Stimulated activated naive CD8-positive, alpha-beta T cell treated with anti-CD3 and anti-CD28 coated beads, Interleukin-15, amount 100 ng/mL, for 72 hours (primary cell): Measurements from ENCODE around the gene NXPE1.
"Not testable (repeated sequence)": the region's sequence is repeated elsewhere in the genome, so short reads cannot be mapped to it uniquely, and the experiment has no call there.

Experiments used
- ATAC-seq: fragments of 150-1000 bp; cut with Tn5 transposase; 2 replicates; pipeline ENCODE4 v1.10.0; 2021; ENCODE audit warnings: mild to moderate bottlenecking, moderate library complexity
- DNase-seq, 2 donors: peaks; one replicate each; pipeline ENCODE4 v3.0.0; 2021 to 2022
- H3K27ac Mint-ChIP-seq, 2 donors: one replicate each; pipeline ENCODE4 v1.8.0; 2022; ENCODE audit warnings: mild to moderate bottlenecking in 2 of 2, mixed read lengths in 2 of 2, moderate library complexity in 2 of 2
- H3K27me3 Mint-ChIP-seq: one replicate; pipeline ENCODE4 v1.8.0; 2022; ENCODE audit warnings: mixed read lengths
- H3K4me1 Mint-ChIP-seq: one replicate; pipeline ENCODE4 v1.8.0; 2022; ENCODE audit warnings: mild to moderate bottlenecking, mixed read lengths
- H3K4me3 Mint-ChIP-seq, 2 donors: one replicate each; pipeline ENCODE4 v1.8.0; 2022; ENCODE audit warnings: mild to moderate bottlenecking in 2 of 2, mixed read lengths in 2 of 2, moderate library complexity in 1 of 2
- H3K9me3 Mint-ChIP-seq, 2 donors: one replicate each; pipeline ENCODE4 v1.8.0; 2022; ENCODE audit warnings: mixed read lengths in 2 of 2

The NXPE1 gene

GRCh38 chr11:114559425-114560310 lies at the start of gene NXPE1:
TSS of gene NXPE1 (minus strand) at chr11:114559881. CDS start at chr11:114551201, 8,680 bp downstream.
- no peak within 1 kb of the TSS for H3K27ac Mint-ChIP-seq
- H3K4me1 Mint-ChIP-seq = peaks cover 7% of the 10 kb centered on the region
- H3K27me3 Mint-ChIP-seq = peaks cover 7% of the 10 kb centered on the region
- DNase-seq (no peak), ATAC-seq (no peak)
- H3K9me3 Mint-ChIP-seq = no peaks in the 10 kb centered on the region
- no peak within 1 kb of the TSS for H3K4me3 Mint-ChIP-seq

GRCh38 chr11:114609429-114609828 lies 49.7 kb upstream of the NXPE1 start:
- ATAC-seq (no peak), DNase-seq (no peak)
- no peaks in the 10 kb centered on the region for H3K4me1 Mint-ChIP-seq
- no peaks in the 10 kb centered on the region for H3K27me3 Mint-ChIP-seq
- H3K9me3 Mint-ChIP-seq = no peaks in the 10 kb centered on the region
- H3K4me3 Mint-ChIP-seq = no peak overlapping the region
- H3K27ac Mint-ChIP-seq = no peak overlapping the region

GRCh38 chr11:114608605-114609004 lies 48.9 kb upstream of the NXPE1 start:
- DNase-seq, H3K4me1 Mint-ChIP-seq, H3K4me3 Mint-ChIP-seq, H3K27me3 Mint-ChIP-seq, H3K9me3 Mint-ChIP-seq, ATAC-seq, H3K27ac Mint-ChIP-seq: not testable (repeated sequence)

GRCh38 chr11:114607753-114608459 lies 48.2 kb upstream of the NXPE1 start:
- Mint-ChIP-seq H3K27me3 (no peaks in the 10 kb centered on the region), H3K9me3 (no peaks in the 10 kb centered on the region), H3K4me1 (no peaks in the 10 kb centered on the region), H3K4me3 (no peak overlapping the region), H3K27ac (no peak overlapping the region)
- ATAC-seq (no peak), DNase-seq (no peak)

- not testable (repeated sequence) for H3K4me1 Mint-ChIP-seq, H3K9me3 Mint-ChIP-seq, ATAC-seq, H3K27ac Mint-ChIP-seq, H3K4me3 Mint-ChIP-seq, H3K27me3 Mint-ChIP-seq, DNase-seq
Measured at GRCh38 chr11:114606802-114607075, 47.1 kb upstream of the NXPE1 start.

GRCh38 chr11:114606003-114606801 lies 46.5 kb upstream of the NXPE1 start:
- DNase-seq = no peak
- Mint-ChIP-seq H3K4me3 (no peak overlapping the region), H3K27ac (no peak overlapping the region), H3K9me3 (no peaks in the 10 kb centered on the region), H3K4me1 (no peaks in the 10 kb centered on the region), H3K27me3 (no peaks in the 10 kb centered on the region)
- no peak for ATAC-seq

GRCh38 chr11:114605370-114605769 lies 45.7 kb upstream of the NXPE1 start:
- Mint-ChIP-seq H3K9me3 (no peaks in the 10 kb centered on the region), H3K4me3 (no peak overlapping the region), H3K27me3 (no peaks in the 10 kb centered on the region), H3K4me1 (no peaks in the 10 kb centered on the region), H3K27ac (no peak overlapping the region)
- no peak for ATAC-seq
- DNase-seq = no peak

- no peak overlapping the region for H3K27ac Mint-ChIP-seq
- no peaks in the 10 kb centered on the region for H3K4me1 Mint-ChIP-seq
- no peak overlapping the region for H3K4me3 Mint-ChIP-seq
- DNase-seq = no peak
- no peaks in the 10 kb centered on the region for H3K9me3 Mint-ChIP-seq
- no peaks in the 10 kb centered on the region for H3K27me3 Mint-ChIP-seq
- no peak for ATAC-seq
Measured at GRCh38 chr11:114604886-114605285, 45.2 kb upstream of the NXPE1 start.

- no peak for ATAC-seq
Measured at GRCh38 chr11:114604179-114604813, 44.6 kb upstream of the NXPE1 start.

GRCh38 chr11:114603151-114603550 lies 43.5 kb upstream of the NXPE1 start:
- H3K27me3 Mint-ChIP-seq, ATAC-seq, H3K4me3 Mint-ChIP-seq, H3K4me1 Mint-ChIP-seq, H3K9me3 Mint-ChIP-seq, H3K27ac Mint-ChIP-seq, DNase-seq: not testable (repeated sequence)

More at GRCh38 chr11:114604179-114604813, 44.6 kb upstream of the NXPE1 start:
- Mint-ChIP-seq H3K27ac (no peak overlapping the region), H3K4me1 (no peaks in the 10 kb centered on the region), H3K9me3 (no peaks in the 10 kb centered on the region), H3K4me3 (no peak overlapping the region), H3K27me3 (no peaks in the 10 kb centered on the region)
- peak in 1 of 2 donors; percentile 13 for DNase-seq

GRCh38 chr11:114598461-114598860 lies 38.8 kb upstream of the NXPE1 start:
- no peaks in the 10 kb centered on the region for H3K27me3 Mint-ChIP-seq
- no peak overlapping the region for H3K4me3 Mint-ChIP-seq
- H3K9me3 Mint-ChIP-seq = no peaks in the 10 kb centered on the region
- ATAC-seq (peak; percentile 37), DNase-seq (no peak)
- no peak overlapping the region for H3K27ac Mint-ChIP-seq
- H3K4me1 Mint-ChIP-seq = no peaks in the 10 kb centered on the region

GRCh38 chr11:114596175-114596919 lies 36.7 kb upstream of the NXPE1 start:
- no peaks in the 10 kb centered on the region for H3K9me3 Mint-ChIP-seq
- DNase-seq (no peak), ATAC-seq (no peak)
- no peaks in the 10 kb centered on the region for H3K27me3 Mint-ChIP-seq
- H3K27ac Mint-ChIP-seq = no peak overlapping the region
- no peak overlapping the region for H3K4me3 Mint-ChIP-seq
- no peaks in the 10 kb centered on the region for H3K4me1 Mint-ChIP-seq

GRCh38 chr11:114595571-114595970 lies 35.9 kb upstream of the NXPE1 start, which contains the start of gene NXPE4:
TSS of gene NXPE4 (minus strand) at chr11:114595786. CDS start at chr11:114594759, 1,027 bp downstream.
- DNase-seq (no peak), ATAC-seq (no peak)
- Mint-ChIP-seq H3K27ac (no peak within 1 kb of the TSS), H3K4me3 (no peak within 1 kb of the TSS), H3K27me3 (no peaks in the 10 kb centered on the region), H3K9me3 (no peaks in the 10 kb centered on the region), H3K4me1 (no peaks in the 10 kb centered on the region)

- H3K9me3 Mint-ChIP-seq = no peaks in the 10 kb centered on the region
- ATAC-seq = no peak
- H3K4me3 Mint-ChIP-seq = no peak overlapping the region
- no peak for DNase-seq
- no peaks in the 10 kb centered on the region for H3K27me3 Mint-ChIP-seq
- no peak overlapping the region for H3K27ac Mint-ChIP-seq
- H3K4me1 Mint-ChIP-seq = no peaks in the 10 kb centered on the region
Measured at GRCh38 chr11:114594703-114595102, 35.0 kb upstream of the NXPE1 start.
